Neural cell (in vitro differentiated cells): ENCODE data around the gene SLC20A1. TPM values are rescaled to one million over a fixed set of nuclear protein-coding genes. Genes with fewer than 3 reads are reported as not detected.

Source experiments
- H2AFZ ChIP-seq: fragments of 200-600, 300-800 bp; sonication (generic), shearing (Covaris generic); 2 replicates; pipeline ENCODE4 v1.6.0; 2014; ENCODE audit warnings: low read depth, mild to moderate bottlenecking, antibody characterized with exemption, low read length, moderate library complexity
- H3F3A ChIP-seq: fragments of 200-600 bp; shearing (Covaris generic); 2 replicates; pipeline ENCODE4 v1.6.1; 2016; ENCODE audit warnings: mild to moderate bottlenecking, moderate library complexity, mixed read lengths, antibody characterized with exemption, low read length; ENCODE audit not compliant: insufficient read depth, poor library complexity, severe bottlenecking
- H3K27ac ChIP-seq: fragments of 200-600, 300-800 bp; sonication (generic), shearing (Covaris generic); 2 replicates; pipeline ENCODE4 v1.5.1; 2014; ENCODE audit warnings: mild to moderate bottlenecking, low read length, moderate library complexity
- H3K27me3 ChIP-seq: fragments of 300-800, 200-600 bp; sonication (generic), shearing (Covaris generic); 2 replicates; pipeline ENCODE4 v1.6.0; 2014; ENCODE audit warnings: mild to moderate bottlenecking, low read depth, low read length, moderate library complexity; ENCODE audit not compliant: insufficient read depth
- H3K36me3 ChIP-seq: fragments of 300-800, 200-600 bp; sonication (generic), shearing (Covaris generic); 2 replicates; pipeline ENCODE4 v1.5.1; 2014; ENCODE audit warnings: mild to moderate bottlenecking, antibody characterized with exemption, low read length, moderate library complexity; ENCODE audit not compliant: insufficient read depth
- H3K4me2 ChIP-seq: fragments of 300-800, 200-600 bp; sonication (generic), shearing (Covaris generic); 2 replicates; pipeline ENCODE4 v1.6.0; 2014; ENCODE audit warnings: mild to moderate bottlenecking, low read length
- H3K4me3 ChIP-seq: fragments of 300-800, 200-600 bp; sonication (generic), shearing (Covaris generic); 2 replicates; pipeline ENCODE4 v1.5.1; 2014; ENCODE audit warnings: mild to moderate bottlenecking, low read length, moderate library complexity
- H3K79me2 ChIP-seq: fragments of 200-600 bp; shearing (Covaris generic); replicated peaks from 2 replicates; pipeline ENCODE4 v1.6.0; 2014; ENCODE audit warnings: mild to moderate bottlenecking, low read length, moderate library complexity; ENCODE audit not compliant: insufficient read depth
- H3K9ac ChIP-seq: fragments of 300-800, 200-600 bp; sonication (generic), shearing (Covaris generic); 2 replicates; pipeline ENCODE4 v1.6.1; 2016; ENCODE audit warnings: mild to moderate bottlenecking, low read length, mixed read lengths
- H3K9me2 ChIP-seq: fragments of 200-600 bp; shearing (Covaris generic); 2 replicates; pipeline ENCODE4 v1.6.1; 2016; ENCODE audit warnings: mild to moderate bottlenecking, low read length, mixed read lengths; ENCODE audit not compliant: insufficient read depth
- H3K9me3 ChIP-seq: fragments of 200-600, 300-800 bp; sonication (generic), shearing (Covaris generic); 2 replicates; pipeline ENCODE4 v1.6.1; 2016; ENCODE audit warnings: mild to moderate bottlenecking, mixed run types, low read length, moderate library complexity, mixed read lengths
- H4K20me1 ChIP-seq: fragments of 200-600 bp; shearing (Covaris generic); 2 replicates; pipeline ENCODE4 v1.6.1; 2016; ENCODE audit warnings: mild to moderate bottlenecking, mixed run types; ENCODE audit not compliant: insufficient read depth
- EP300 ChIP-seq: fragments of 450-650 bp; conservative IDR thresholded peaks from 2 replicates; pipeline ENCODE4 v1.6.1; 2014; ENCODE audit warnings: antibody characterized with exemption, mild to moderate bottlenecking, moderate library complexity; ENCODE audit not compliant: poor library complexity, severe bottlenecking
- EZH2 ChIP-seq: fragments of 200-600, 300-800 bp; shearing (Covaris generic), sonication (generic); IDR thresholded peaks from 2 replicates; pipeline ENCODE4 v1.6.1; 2014; ENCODE audit warnings: antibody characterized with exemption, low read length, borderline replicate concordance, mild to moderate bottlenecking; ENCODE audit not compliant: insufficient read depth, poor library complexity, severe bottlenecking
- MXI1 ChIP-seq: fragments of 450-650 bp; conservative IDR thresholded peaks from 2 replicates; pipeline ENCODE4 v1.6.1; 2014; ENCODE audit warnings: antibody characterized with exemption, mild to moderate bottlenecking; ENCODE audit not compliant: poor library complexity, severe bottlenecking
- POLR2AphosphoS5 ChIP-seq: IDR thresholded peaks from 2 replicates; pipeline ENCODE4 v1.6.1; 2012
- RAD21 ChIP-seq: fragments of 450-650 bp; conservative IDR thresholded peaks from 2 replicates; pipeline ENCODE4 v1.6.1; 2014; ENCODE audit warnings: antibody characterized with exemption, mild to moderate bottlenecking, moderate library complexity
- REST ChIP-seq: IDR thresholded peaks from 2 replicates; pipeline ENCODE4 v1.6.1; 2012; ENCODE audit warnings: borderline replicate concordance
- SMC3 ChIP-seq: fragments of 450-650 bp; conservative IDR thresholded peaks from 2 replicates; pipeline ENCODE4 v1.6.1; 2014; ENCODE audit warnings: antibody characterized with exemption, mild to moderate bottlenecking, moderate library complexity; ENCODE audit not compliant: poor library complexity
- TAF1 ChIP-seq: IDR thresholded peaks from 2 replicates; pipeline ENCODE4 v1.6.1; 2012; ENCODE audit warnings: low read depth
- polyA plus RNA-seq: library from polyadenylated mRNA; depleted of rRNA; stranded (reverse); fragments of >200 nt; gene quantifications from 2 replicates; pipeline ENCODE4 v1.2.3, GENCODE V29; 2014

The SLC20A1 gene
- polyA plus RNA-seq, 1 donor from 2014 or later: 61.4 TPM

GRCh38 chr2:112670252-112671022 lies 24.7 kb downstream of the SLC20A1 start:
- no peak overlapping the region for H2AFZ ChIP-seq
- no peak overlapping the region for H3K4me3 ChIP-seq
- no peak overlapping the region for H3K9ac ChIP-seq
- no peak overlapping the region for H3K4me2 ChIP-seq
- no peak overlapping the region for H3K27ac ChIP-seq
- H3F3A ChIP-seq: no peaks in the 10 kb centered on the region
- H3K9me3 ChIP-seq: no peaks in the 10 kb centered on the region
- H3K79me2 ChIP-seq: no peaks in the 10 kb centered on the region
- no peaks in the 10 kb centered on the region for H3K9me2 ChIP-seq
- no peaks in the 10 kb centered on the region for H3K27me3 ChIP-seq
- no peaks in the 10 kb centered on the region for H3K36me3 ChIP-seq
- H4K20me1 ChIP-seq: no peaks in the 10 kb centered on the region
- TF ChIP-seq EZH2 (no peak), REST (no peak), EP300 (no peak), RAD21 (no peak)

GRCh38 chr2:112671801-112672200 lies 26.1 kb downstream of the SLC20A1 start:
- Histone ChIP-seq H3K27ac (no peak overlapping the region), H4K20me1 (no peaks in the 10 kb centered on the region), H3K27me3 (no peaks in the 10 kb centered on the region), H3K79me2 (no peaks in the 10 kb centered on the region), H2AFZ (no peak overlapping the region), H3K4me2 (no peak overlapping the region), H3K9me3 (no peaks in the 10 kb centered on the region), H3K36me3 (no peaks in the 10 kb centered on the region), H3K9ac (no peak overlapping the region), H3F3A (no peaks in the 10 kb centered on the region), H3K9me2 (no peaks in the 10 kb centered on the region), H3K4me3 (no peak overlapping the region)
- no peak for TF ChIP-seq MXI1
- TF ChIP-seq SMC3: no peak
- no peak for TF ChIP-seq TAF1
- TF ChIP-seq POLR2AphosphoS5: no peak
- TF ChIP-seq EZH2: no peak

GRCh38 chr2:112673008-112673407 lies 27.3 kb downstream of the SLC20A1 start:
- H4K20me1 ChIP-seq: no peaks in the 10 kb centered on the region
- H3F3A ChIP-seq: no peaks in the 10 kb centered on the region
- no peaks in the 10 kb centered on the region for H3K36me3 ChIP-seq
- no peak overlapping the region for H3K27ac ChIP-seq
- no peak overlapping the region for H3K9ac ChIP-seq
- TF ChIP-seq EZH2: no peak
- no peak for TF ChIP-seq SMC3
- no peak for TF ChIP-seq REST
- H3K27me3 ChIP-seq: no peaks in the 10 kb centered on the region
- no peaks in the 10 kb centered on the region for H3K79me2 ChIP-seq
- H2AFZ ChIP-seq: no peak overlapping the region
- no peaks in the 10 kb centered on the region for H3K9me2 ChIP-seq
- H3K9me3 ChIP-seq: no peaks in the 10 kb centered on the region
- H3K4me3 ChIP-seq: no peak overlapping the region
- H3K4me2 ChIP-seq: no peak overlapping the region
